CD4-positive, alpha-beta T cell (primary cell): ENCODE data around the gene MROH9. TPM values are rescaled to one million over a fixed set of nuclear protein-coding genes. Genes with fewer than 3 reads are reported as not detected.

Experiments used
- ATAC-seq: fragments of 200-7000 bp; cut with Tn5 transposase; one replicate; pipeline ENCODE4 v1.10.0; 2022; ENCODE audit warnings: mild to moderate bottlenecking; ENCODE audit not compliant: poor library complexity
- CTCF ChIA-PET: fragments of 350-600 bp; sonication (Branson Sonifier 250); formaldehyde crosslinking; loops from one replicate; lab custom pipeline; 2021; ENCODE audit warnings: antibody characterized with exemption, inconsistent platforms; lab: Charles Lee
- POLR2A ChIA-PET: fragments of 350-600 bp; sonication (Branson Sonifier 250); formaldehyde crosslinking; loops from one replicate; lab custom pipeline; 2021; ENCODE audit warnings: antibody characterized with exemption, inconsistent platforms; lab: Charles Lee
- DNase-seq, 14 experiments: peaks; one replicate each; pipeline ENCODE4 v3.0.0-alpha.2; 2013 to 2020; ENCODE audit warnings: mixed read lengths in 2 of 14
- H3K27ac ChIP-seq, 2 donors: one replicate each; pipeline versions ENCODE4 v1.5.1 to v1.7.0; 2013; ENCODE audit warnings: low read length in 2 of 2, low read depth in 1 of 2, mild to moderate bottlenecking in 1 of 2
- H3K27me3 ChIP-seq, 2 experiments: 1 replicate in 1 of 2; 2 replicates in 1 of 2; pipeline versions ENCODE4 v1.6.1 to v1.7.0; 2013; ENCODE audit warnings: low read length in 2 of 2, control low read depth in 1 of 2, mild to moderate bottlenecking in 1 of 2, moderate library complexity in 1 of 2; ENCODE audit not compliant: insufficient read depth in 2 of 2, control insufficient read depth in 1 of 2
- H3K36me3 ChIP-seq: one replicate; pipeline ENCODE4 v1.6.1; 2013; ENCODE audit warnings: low read length, control low read depth; ENCODE audit not compliant: insufficient read depth
- H3K4me1 ChIP-seq: one replicate; pipeline ENCODE4 v1.6.1; 2013; ENCODE audit warnings: low read length, control low read depth; ENCODE audit not compliant: insufficient read depth
- H3K4me3 ChIP-seq: one replicate; pipeline ENCODE4 v1.5.1; 2013; ENCODE audit warnings: mild to moderate bottlenecking, low read length, moderate library complexity
- H3K9me3 ChIP-seq, 2 experiments: 1 replicate in 1 of 2; 2 replicates in 1 of 2; pipeline versions ENCODE4 v1.6.1 to v1.7.0; 2013; ENCODE audit warnings: low read length in 2 of 2, mild to moderate bottlenecking in 2 of 2, control low read depth in 1 of 2, moderate library complexity in 1 of 2; ENCODE audit not compliant: control insufficient read depth in 1 of 2, insufficient read depth in 1 of 2
- H3K27ac Mint-ChIP-seq: one replicate; pipeline ENCODE4 v1.8.0; 2020; ENCODE audit warnings: mixed read lengths
- H3K27me3 Mint-ChIP-seq: one replicate; pipeline ENCODE4 v1.8.0; 2021; ENCODE audit warnings: mixed read lengths
- H3K36me3 Mint-ChIP-seq: one replicate; pipeline ENCODE4 v1.8.0; 2021; ENCODE audit warnings: low read depth, mixed read lengths
- H3K4me1 Mint-ChIP-seq: one replicate; pipeline ENCODE4 v1.8.0; 2021; ENCODE audit warnings: low read depth, mixed read lengths
- H3K4me3 Mint-ChIP-seq: one replicate; pipeline ENCODE4 v1.8.0; 2020; ENCODE audit warnings: mild to moderate bottlenecking, mixed read lengths
- H3K9me3 Mint-ChIP-seq: one replicate; pipeline ENCODE4 v1.8.0; 2020; ENCODE audit warnings: mixed read lengths
- intact Hi-C, 2 experiments: fragments of 100-400 bp; cut with DNase I in 1 of 2; cut with micrococcal nuclease in 1 of 2; formaldehyde crosslinking; loops; one replicate each; pipeline versions ENCODE4 v1.15.1 to v1.9.0; 2023 to 2025; cut with DNase I, micrococcal nuclease
- total RNA-seq, 174 experiments: library from RNA in 2 of 174; stranded (reverse) in 2 of 174; gene quantifications; one replicate each; pipeline ENCODE4 v1.2.3 and lab custom pipeline; 2021 to 2026
- TF ChIP-seq, protein P1 (sequence below): fragments of 200-600 bp; IDR thresholded peaks from one replicate; pipeline ENCODE4 v1.8.0; 2022; ENCODE audit warnings: antibody characterized with exemption, mild to moderate bottlenecking

The MROH9 gene
- total RNA-seq, 2 experiments from 2014 or later: not detected

- H3K4me1 Mint-ChIP-seq: no peaks in the 10 kb centered on the region
- no peak for DNase-seq
- peaks cover 16% of the 10 kb centered on the region for H3K27me3 Mint-ChIP-seq
- CTCF ChIA-PET: no interaction called here
- no peaks in the 10 kb centered on the region for H3K27me3 ChIP-seq
- H3K4me1 ChIP-seq: no peaks in the 10 kb centered on the region
- intact Hi-C loops: no loop called here
- no peaks in the 10 kb centered on the region for H3K9me3 ChIP-seq
- no peak for ATAC-seq
- H3K4me3 Mint-ChIP-seq: no peak overlapping the region
- H3K9me3 Mint-ChIP-seq: no peaks in the 10 kb centered on the region
- H3K36me3 Mint-ChIP-seq: no peaks in the 10 kb centered on the region
- POLR2A ChIA-PET: no interaction called here
- TF ChIP-seq, protein P1, sequence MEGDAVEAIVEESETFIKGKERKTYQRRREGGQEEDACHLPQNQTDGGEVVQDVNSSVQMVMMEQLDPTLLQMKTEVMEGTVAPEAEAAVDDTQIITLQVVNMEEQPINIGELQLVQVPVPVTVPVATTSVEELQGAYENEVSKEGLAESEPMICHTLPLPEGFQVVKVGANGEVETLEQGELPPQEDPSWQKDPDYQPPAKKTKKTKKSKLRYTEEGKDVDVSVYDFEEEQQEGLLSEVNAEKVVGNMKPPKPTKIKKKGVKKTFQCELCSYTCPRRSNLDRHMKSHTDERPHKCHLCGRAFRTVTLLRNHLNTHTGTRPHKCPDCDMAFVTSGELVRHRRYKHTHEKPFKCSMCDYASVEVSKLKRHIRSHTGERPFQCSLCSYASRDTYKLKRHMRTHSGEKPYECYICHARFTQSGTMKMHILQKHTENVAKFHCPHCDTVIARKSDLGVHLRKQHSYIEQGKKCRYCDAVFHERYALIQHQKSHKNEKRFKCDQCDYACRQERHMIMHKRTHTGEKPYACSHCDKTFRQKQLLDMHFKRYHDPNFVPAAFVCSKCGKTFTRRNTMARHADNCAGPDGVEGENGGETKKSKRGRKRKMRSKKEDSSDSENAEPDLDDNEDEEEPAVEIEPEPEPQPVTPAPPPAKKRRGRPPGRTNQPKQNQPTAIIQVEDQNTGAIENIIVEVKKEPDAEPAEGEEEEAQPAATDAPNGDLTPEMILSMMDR: no peak
- no peak overlapping the region for H3K27ac Mint-ChIP-seq
- H3K27ac ChIP-seq: no peak overlapping the region
- no peaks in the 10 kb centered on the region for H3K36me3 ChIP-seq
- no peak overlapping the region for H3K4me3 ChIP-seq
Measured at GRCh38 chr1:171082606-171083005, 147.3 kb downstream of the MROH9 start.

GRCh38 chr1:171083222-171083621, 147.9 kb downstream of the MROH9 start:
- Mint-ChIP-seq H3K9me3 (no peaks in the 10 kb centered on the region), H3K36me3 (no peaks in the 10 kb centered on the region), H3K27ac (no peak overlapping the region), H3K4me1 (no peaks in the 10 kb centered on the region), H3K27me3 (peaks cover 16% of the 10 kb centered on the region), H3K4me3 (no peak overlapping the region)
- no peaks in the 10 kb centered on the region for H3K9me3 ChIP-seq
- no peaks in the 10 kb centered on the region for H3K36me3 ChIP-seq
- CTCF ChIA-PET: no interaction called here
- intact Hi-C loops: no loop called here
- H3K27me3 ChIP-seq: no peaks in the 10 kb centered on the region
- POLR2A ChIA-PET: no interaction called here
- TF ChIP-seq, protein P1: no peak
- ATAC-seq (no peak), DNase-seq (no peak)
- no peaks in the 10 kb centered on the region for H3K4me1 ChIP-seq
- no peak overlapping the region for H3K4me3 ChIP-seq
- no peak overlapping the region for H3K27ac ChIP-seq

DNA sequence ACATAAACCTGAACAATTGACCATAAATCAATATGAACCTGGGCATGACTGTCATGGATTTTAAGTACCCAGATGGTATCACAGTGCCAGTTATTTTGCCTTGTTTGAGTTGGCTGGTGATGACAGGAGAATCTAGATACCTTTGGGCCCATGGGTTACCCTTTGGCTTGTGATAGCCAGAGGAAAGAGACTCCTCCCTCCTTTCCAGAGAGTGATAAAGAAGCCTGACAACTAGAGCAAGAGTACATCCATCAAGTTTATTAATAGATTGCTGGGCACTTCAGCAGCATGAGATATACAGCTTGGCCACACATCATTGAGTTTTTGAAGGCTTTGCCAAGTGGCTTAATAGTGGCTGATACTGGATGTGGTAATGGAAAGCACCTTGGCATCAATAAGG, 148.8 kb downstream of the MROH9 start:
- Mint-ChIP-seq H3K9me3 (no peaks in the 10 kb centered on the region), H3K27ac (no peak overlapping the region), H3K4me1 (no peaks in the 10 kb centered on the region), H3K27me3 (peaks cover 16% of the 10 kb centered on the region), H3K36me3 (no peaks in the 10 kb centered on the region), H3K4me3 (no peak overlapping the region)
- no peaks in the 10 kb centered on the region for H3K36me3 ChIP-seq
- no peak overlapping the region for H3K4me3 ChIP-seq
- no peaks in the 10 kb centered on the region for H3K4me1 ChIP-seq
- ChIA-PET CTCF (no interaction called here), POLR2A (no interaction called here)
- intact Hi-C loops: no loop called here
- H3K9me3 ChIP-seq: no peaks in the 10 kb centered on the region
- no peak overlapping the region for H3K27ac ChIP-seq
- ATAC-seq (no peak), DNase-seq (no peak)
- no peaks in the 10 kb centered on the region for H3K27me3 ChIP-seq
- TF ChIP-seq, protein P1: no peak
